ENCODE measurements around the gene C2orf80.
"Not testable (repeated sequence)": the region's sequence is repeated elsewhere in the genome, so short reads cannot be mapped to it uniquely, and the experiment has no call there.

C2orf80 gene

GRCh38 chr2:208189810-208190503, at the start of gene C2orf80:
Gene C2orf80, minus strand, starts transcription at chr2:208190030. Its CDS starts 3,044 bp downstream, at chr2:208186986.
- Histone ChIP-seq H4K20me1 (no peaks in the 10 kb centered on the region), H3K36me3 (no peaks in the 10 kb centered on the region), H3K4me2 (no peak within 1 kb of the TSS), H3K9ac (no peak within 1 kb of the TSS), H3K27me3 (no peaks in the 10 kb centered on the region), H3K9me3 (no peaks in the 10 kb centered on the region), H3K4me1 (no peaks in the 10 kb centered on the region), H3K4me3 (no peak within 1 kb of the TSS), H3K27ac (no peak within 1 kb of the TSS)
- TF ChIP-seq Cebpa-rat (IDR thresholded peaks at IDR 0.05), result no peak

- Histone ChIP-seq H3K36me3 (peaks cover 61% of the 10 kb centered on the region), H4K20me1 (no peaks in the 10 kb centered on the region), H3K27me3 (no peaks in the 10 kb centered on the region), H3K27ac (no peak overlapping the region), H3K4me1 (no peaks in the 10 kb centered on the region), H3K9me3 (peaks cover 18% of the 10 kb centered on the region), H3K9ac (no peak overlapping the region), H3K4me2 (no peak overlapping the region), H3K4me3 (no peak overlapping the region)
- TF ChIP-seq Cebpa-rat (IDR thresholded peaks at IDR 0.05), result no peak
Observed at GRCh38 chr2:208235860-208236259, 46.0 kb upstream of the C2orf80 start.

DNA sequence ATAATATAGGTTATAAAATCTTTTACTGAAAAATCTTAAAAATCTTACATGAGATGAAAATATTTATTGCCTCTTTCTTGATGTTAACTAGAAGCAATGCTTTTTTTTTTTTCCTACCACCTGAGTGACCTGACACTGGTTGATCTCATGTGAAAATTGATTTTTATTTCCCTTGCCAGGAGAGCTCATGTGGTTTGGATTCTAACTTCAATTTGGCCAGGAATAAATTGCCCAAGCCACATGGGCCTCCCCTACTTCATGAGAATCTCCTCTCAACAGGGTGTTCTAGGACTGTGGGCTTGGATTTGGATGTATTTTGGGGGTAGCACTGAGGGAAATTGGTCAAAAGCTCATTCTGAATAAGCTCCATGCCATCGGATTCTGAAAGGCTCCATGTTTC, 45.0 kb upstream of the C2orf80 start:
- no peak for TF ChIP-seq Cebpa-rat (IDR thresholded peaks at IDR 0.05)
- Histone ChIP-seq H3K4me2 (no peak overlapping the region), H3K4me3 (no peak overlapping the region), H3K27me3 (no peaks in the 10 kb centered on the region), H3K9me3 (peaks cover 18% of the 10 kb centered on the region), H3K4me1 (no peaks in the 10 kb centered on the region), H3K9ac (no peak overlapping the region), H4K20me1 (no peaks in the 10 kb centered on the region), H3K36me3 (peaks cover 50% of the 10 kb centered on the region), H3K27ac (no peak overlapping the region)

GRCh38 chr2:208228476-208228875, 38.6 kb upstream of the C2orf80 start:
- Histone ChIP-seq H3K9ac (no peak overlapping the region), H3K4me2 (no peak overlapping the region), H3K9me3 (peaks cover 25% of the 10 kb centered on the region), H3K27me3 (no peaks in the 10 kb centered on the region), H4K20me1 (no peaks in the 10 kb centered on the region), H3K4me1 (no peaks in the 10 kb centered on the region), H3K36me3 (no peaks in the 10 kb centered on the region), H3K4me3 (no peak overlapping the region), H3K27ac (no peak overlapping the region)
- no peak for TF ChIP-seq Cebpa-rat (IDR thresholded peaks at IDR 0.05)

DNA sequence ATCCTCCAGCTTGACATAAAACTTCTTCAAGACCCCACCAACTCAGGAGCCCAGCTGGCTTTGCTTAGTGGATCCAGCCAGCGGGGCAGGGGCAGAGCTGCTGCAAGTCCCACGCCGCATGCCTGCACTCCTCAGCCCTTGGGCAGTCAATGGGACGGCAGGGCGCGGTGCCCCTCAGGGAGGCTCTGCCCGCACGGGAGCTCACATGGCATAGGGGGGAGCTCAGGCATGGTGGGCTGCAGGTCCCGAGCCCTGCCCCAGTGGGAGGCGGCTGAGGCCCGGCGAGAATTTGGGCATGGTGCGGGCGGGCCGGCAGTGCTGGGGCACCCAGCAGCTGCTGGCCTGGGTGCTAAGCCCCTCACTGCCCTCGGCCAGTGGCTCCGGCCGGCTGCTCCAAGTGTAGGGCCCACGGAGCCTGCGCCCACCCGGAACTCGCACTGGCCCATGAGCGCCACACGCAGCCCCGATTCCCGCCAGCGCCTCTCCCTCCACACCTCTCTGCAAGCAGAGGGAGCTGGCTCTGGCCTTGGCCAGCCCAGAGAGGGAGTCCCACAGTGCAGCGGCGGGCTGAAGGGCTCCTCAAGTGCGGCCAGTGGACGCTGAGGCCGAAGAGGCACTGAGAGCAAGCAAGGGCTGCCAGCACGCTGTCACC, 37.9 kb upstream of the C2orf80 start:
- TF ChIP-seq Cebpa-rat (IDR thresholded peaks at IDR 0.05), result no peak
- H3K36me3 ChIP-seq, result no peaks in the 10 kb centered on the region
- H3K9me3 ChIP-seq, result peaks cover 21% of the 10 kb centered on the region
- no peak overlapping the region for H3K27ac ChIP-seq
- no peak overlapping the region for H3K9ac ChIP-seq
- H3K4me3 ChIP-seq, result no peak overlapping the region
- H3K4me1 ChIP-seq, result no peaks in the 10 kb centered on the region
- no peaks in the 10 kb centered on the region for H3K27me3 ChIP-seq
- no peak overlapping the region for H3K4me2 ChIP-seq
- H4K20me1 ChIP-seq, result no peaks in the 10 kb centered on the region

DNA sequence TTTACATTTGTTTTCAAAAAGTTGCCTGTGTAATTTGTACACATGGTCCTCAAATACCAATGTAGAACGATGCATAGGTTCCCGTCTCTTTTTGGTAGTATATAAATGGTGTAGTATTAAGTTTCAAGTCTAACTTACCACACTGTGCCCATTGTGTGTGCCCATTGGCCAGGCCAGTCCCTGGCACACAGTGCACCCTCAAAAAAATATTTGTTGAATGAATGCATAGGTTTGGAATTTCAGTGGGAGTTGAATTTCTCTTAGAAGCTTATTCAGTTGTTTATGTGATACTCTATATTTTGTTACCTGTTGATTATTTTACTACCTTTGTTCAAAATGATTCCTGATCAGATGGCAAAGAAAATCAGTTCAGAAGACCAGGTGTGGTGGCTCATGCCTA, 35.0 kb upstream of the C2orf80 start:
- Histone ChIP-seq H3K9ac (no peak overlapping the region), H3K27me3 (no peaks in the 10 kb centered on the region), H3K27ac (no peak overlapping the region), H3K9me3 (peaks cover 11% of the 10 kb centered on the region), H4K20me1 (no peaks in the 10 kb centered on the region), H3K4me3 (no peak overlapping the region), H3K36me3 (no peaks in the 10 kb centered on the region), H3K4me2 (no peak overlapping the region), H3K4me1 (no peaks in the 10 kb centered on the region)
- no peak for TF ChIP-seq Cebpa-rat (IDR thresholded peaks at IDR 0.05)

GRCh38 chr2:208222351-208222750, 32.5 kb upstream of the C2orf80 start:
- Histone ChIP-seq H3K4me2 (no peak overlapping the region), H3K9ac (no peak overlapping the region), H4K20me1 (no peaks in the 10 kb centered on the region)

GRCh38 chr2:208221873-208222272, 32.0 kb upstream of the C2orf80 start:
- not testable (repeated sequence) for H3K36me3 ChIP-seq, H3K4me1 ChIP-seq, H3K4me2 ChIP-seq, H3K9ac ChIP-seq, H3K27ac ChIP-seq, H4K20me1 ChIP-seq, H3K4me3 ChIP-seq, H3K27me3 ChIP-seq, H3K9me3 ChIP-seq

More at GRCh38 chr2:208222351-208222750, 32.5 kb upstream of the C2orf80 start:
- no peak for TF ChIP-seq Cebpa-rat (IDR thresholded peaks at IDR 0.05)
- peaks cover 4% of the 10 kb centered on the region; the same call in 1 of the 2 replicates for H3K9me3 ChIP-seq
- no peak overlapping the region for H3K4me3 ChIP-seq
- no peak overlapping the region for H3K27ac ChIP-seq
- no peaks in the 10 kb centered on the region for H3K4me1 ChIP-seq
- H3K36me3 ChIP-seq, result no peaks in the 10 kb centered on the region
- H3K27me3 ChIP-seq, result no peaks in the 10 kb centered on the region

DNA sequence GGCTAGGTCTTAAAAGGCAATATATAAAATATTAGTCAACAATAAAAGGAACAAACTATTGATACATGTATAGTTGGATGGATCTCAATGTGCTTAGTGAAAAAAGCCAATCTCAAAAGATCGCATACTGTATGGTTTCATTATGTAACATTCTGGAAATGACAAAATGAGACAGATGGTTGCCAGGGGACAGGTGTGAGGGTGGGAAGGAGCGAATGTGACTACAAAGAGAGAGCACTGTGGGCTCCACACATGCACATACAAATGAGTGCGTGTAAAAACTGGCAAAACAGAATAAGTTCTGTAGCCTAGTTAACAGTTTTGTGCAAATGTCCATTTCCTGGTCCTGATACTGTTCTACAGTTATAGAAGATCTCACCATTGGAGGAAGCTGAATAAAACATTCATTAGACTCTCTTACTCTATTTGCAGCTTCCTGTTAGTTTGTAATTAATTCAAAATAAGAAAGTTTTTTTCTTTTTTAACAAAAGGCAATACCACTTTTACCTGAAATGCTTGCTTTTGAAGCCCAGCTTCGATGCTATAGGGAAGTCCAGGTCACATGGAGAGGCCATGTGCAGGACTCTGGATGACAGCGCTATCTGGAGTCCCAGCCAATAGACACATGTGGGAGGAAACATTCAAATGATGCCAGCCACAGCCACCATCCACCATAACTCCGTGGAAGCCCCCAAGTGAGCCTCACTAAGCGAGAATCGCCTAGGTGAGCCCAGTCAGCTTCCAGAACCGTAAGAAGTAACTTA, 21.0 kb upstream of the C2orf80 start:
- Histone ChIP-seq H3K4me3 (no peak overlapping the region), H3K36me3 (no peaks in the 10 kb centered on the region), H3K27ac (no peak overlapping the region), H3K9me3 (no peaks in the 10 kb centered on the region), H3K9ac (no peak overlapping the region), H3K4me2 (no peak overlapping the region), H3K27me3 (no peaks in the 10 kb centered on the region), H4K20me1 (no peaks in the 10 kb centered on the region), H3K4me1 (no peaks in the 10 kb centered on the region)
- no peak for TF ChIP-seq Cebpa-rat (IDR thresholded peaks at IDR 0.05)
